ENCODE measurements around the gene FRMD5. TPM values are rescaled to one million over a fixed set of nuclear protein-coding genes. Genes with fewer than 3 reads are reported as not detected.

The FRMD5 gene
- total and polyA plus RNA-seq, 2 donors = 0.32 to 2.9 TPM

- H3K27ac ChIP-seq (ENCODE audit: low read depth) = no peak overlapping the region
- no peak for DNase-seq (ENCODE audit: extremely low spot score)
- 94% methylated on average over 13 of the region's 13 CpGs for WGBS
- no peak overlapping the region for H3K4me3 ChIP-seq (ENCODE audit: low read depth, low read length)
- H3K36me3 ChIP-seq (ENCODE audit: insufficient read depth) = no peaks in the 10 kb centered on the region
- H3K4me1 ChIP-seq (ENCODE audit: insufficient read depth) = no peaks in the 10 kb centered on the region
Observed at GRCh38 chr15:43988900-43989299, 206.2 kb downstream of the FRMD5 start.

GRCh38 chr15:43987924-43988323 lies 207.1 kb downstream of the FRMD5 start:
- H3K4me1 ChIP-seq (ENCODE audit: insufficient read depth) = no peaks in the 10 kb centered on the region

DNA sequence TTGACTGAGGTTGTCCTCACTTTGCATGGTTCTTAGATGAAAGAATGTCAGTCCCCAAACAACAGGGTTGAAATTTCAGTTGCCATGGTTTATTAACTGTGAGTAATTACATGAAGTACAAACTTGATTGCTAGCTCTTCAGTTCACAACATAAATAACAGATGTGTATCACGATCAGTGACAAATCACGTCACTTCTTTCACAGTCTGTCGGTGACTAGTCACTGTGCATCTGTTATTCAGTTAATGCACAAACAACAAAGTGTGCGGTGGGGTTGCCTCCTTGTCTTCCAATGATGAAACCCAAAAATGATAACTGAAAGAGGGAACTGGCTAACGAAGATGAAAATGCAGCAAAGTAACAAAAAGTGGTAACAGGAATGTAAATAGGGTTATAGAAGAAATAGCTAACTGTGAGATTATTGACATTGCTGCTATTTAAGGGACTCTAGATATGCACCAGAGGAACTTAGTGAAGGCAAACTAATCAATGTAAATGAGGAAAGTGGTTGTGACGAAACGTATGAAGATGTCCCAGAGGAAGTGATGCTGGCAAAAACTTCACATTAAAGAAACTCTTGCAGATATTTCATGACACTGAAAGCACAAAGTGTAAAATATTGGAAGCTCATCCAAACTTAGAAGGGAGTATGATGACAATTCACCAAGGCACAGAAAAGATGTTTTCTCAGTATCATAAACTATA lies 208.9 kb downstream of the FRMD5 start:
- Histone ChIP-seq H3K27ac (ENCODE audit: low read depth) (no peak overlapping the region), H3K4me3 (ENCODE audit: low read depth, low read length) (no peak overlapping the region), H3K4me1 (ENCODE audit: insufficient read depth) (no peaks in the 10 kb centered on the region), H3K36me3 (ENCODE audit: insufficient read depth) (no peaks in the 10 kb centered on the region)
- DNase-seq (ENCODE audit: extremely low spot score) = no peak
- 65% methylated on average over 7 of the region's 7 CpGs for WGBS

More at GRCh38 chr15:43987924-43988323, 207.1 kb downstream of the FRMD5 start:
- DNase-seq (ENCODE audit: extremely low spot score) = no peak
- Histone ChIP-seq H3K4me3 (ENCODE audit: low read depth, low read length) (no peak overlapping the region), H3K36me3 (ENCODE audit: insufficient read depth) (no peaks in the 10 kb centered on the region), H3K27ac (ENCODE audit: low read depth) (no peak overlapping the region)
- WGBS = 96% methylated on average over 1 of the region's 1 CpG

GRCh38 chr15:43981576-43981975 lies 213.5 kb downstream of the FRMD5 start:
- no peaks in the 10 kb centered on the region for H3K36me3 ChIP-seq (ENCODE audit: insufficient read depth)
- DNase-seq (ENCODE audit: extremely low spot score) = no peak
- WGBS = 50% methylated on average over 2 of the region's 2 CpGs
- H3K4me1 ChIP-seq (ENCODE audit: insufficient read depth) = no peaks in the 10 kb centered on the region
- H3K27ac ChIP-seq (ENCODE audit: low read depth) = no peak overlapping the region
- no peak overlapping the region for H3K4me3 ChIP-seq (ENCODE audit: low read depth, low read length)

DNA sequence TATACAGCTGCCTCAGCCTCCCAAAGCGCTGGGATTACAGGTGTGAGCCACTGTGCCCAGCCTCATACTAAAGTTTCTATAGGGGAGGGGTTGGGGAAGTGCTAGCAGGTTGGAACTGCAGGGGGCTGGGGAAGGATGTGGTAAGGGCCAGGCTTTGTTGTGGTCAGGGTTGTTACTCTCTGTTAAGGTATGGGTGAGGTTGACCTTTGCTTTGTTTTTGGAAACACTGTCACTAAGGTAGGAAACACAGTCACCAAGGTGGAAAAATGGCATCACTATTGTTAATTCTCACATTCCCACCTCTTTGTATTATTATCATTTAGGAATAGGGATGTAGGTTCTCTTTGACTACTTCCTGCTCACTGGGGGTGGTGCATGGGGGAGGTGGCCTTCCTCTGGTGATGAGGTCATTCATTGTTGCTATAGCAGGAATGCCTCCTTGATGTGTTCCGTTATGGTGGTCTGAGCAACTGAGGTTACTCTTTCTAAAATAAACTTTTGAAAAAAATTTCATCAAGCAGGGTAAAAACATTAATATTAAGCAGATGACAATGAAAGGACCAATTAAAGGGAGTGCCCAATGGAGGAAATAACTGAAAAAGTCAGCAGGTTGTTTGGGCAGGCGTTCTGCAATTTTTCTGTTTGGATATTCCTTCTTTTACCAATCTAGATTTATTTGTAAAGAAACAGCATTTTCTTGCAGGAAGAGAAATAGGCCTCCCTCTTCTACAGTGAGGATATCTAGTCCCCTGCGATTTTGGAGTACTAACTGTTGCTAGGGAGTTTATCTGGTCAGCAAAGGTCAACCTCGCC lies 217.8 kb downstream of the FRMD5 start:
- no peak overlapping the region for H3K4me3 ChIP-seq (ENCODE audit: low read depth, low read length)
- H3K27ac ChIP-seq (ENCODE audit: low read depth) = no peak overlapping the region
- no peak for DNase-seq (ENCODE audit: extremely low spot score)
- H3K4me1 ChIP-seq (ENCODE audit: insufficient read depth) = no peaks in the 10 kb centered on the region
- 83% methylated on average over 5 of the region's 5 CpGs for WGBS
- H3K36me3 ChIP-seq (ENCODE audit: insufficient read depth) = no peaks in the 10 kb centered on the region

- no peak overlapping the region for H3K27ac ChIP-seq (ENCODE audit: low read depth)
- no peaks in the 10 kb centered on the region for H3K4me1 ChIP-seq (ENCODE audit: insufficient read depth)
- H3K4me3 ChIP-seq (ENCODE audit: low read depth, low read length) = no peak overlapping the region
- WGBS = 82% methylated on average over 1 of the region's 1 CpG
- no peaks in the 10 kb centered on the region for H3K36me3 ChIP-seq (ENCODE audit: insufficient read depth)
- DNase-seq (ENCODE audit: extremely low spot score) = no peak
Observed at GRCh38 chr15:43975770-43976169, 219.3 kb downstream of the FRMD5 start.

- Histone ChIP-seq H3K36me3 (ENCODE audit: insufficient read depth) (no peaks in the 10 kb centered on the region), H3K4me3 (ENCODE audit: low read depth, low read length) (no peak overlapping the region), H3K27ac (ENCODE audit: low read depth) (no peak overlapping the region), H3K4me1 (ENCODE audit: insufficient read depth) (no peaks in the 10 kb centered on the region)
- WGBS = 39% methylated on average over 4 of the region's 4 CpGs
- DNase-seq (ENCODE audit: extremely low spot score) = no peak
Observed at GRCh38 chr15:43975326-43975725, 219.7 kb downstream of the FRMD5 start.

- H3K4me3 ChIP-seq (ENCODE audit: low read depth, low read length) = no peak overlapping the region
- no peaks in the 10 kb centered on the region for H3K36me3 ChIP-seq (ENCODE audit: insufficient read depth)
- no peaks in the 10 kb centered on the region for H3K4me1 ChIP-seq (ENCODE audit: insufficient read depth)
- no peak overlapping the region for H3K27ac ChIP-seq (ENCODE audit: low read depth)
- DNase-seq (ENCODE audit: extremely low spot score) = no peak
- 76% methylated on average over 3 of the region's 3 CpGs for WGBS
Observed at GRCh38 chr15:43974852-43975251, 220.2 kb downstream of the FRMD5 start.

DNA sequence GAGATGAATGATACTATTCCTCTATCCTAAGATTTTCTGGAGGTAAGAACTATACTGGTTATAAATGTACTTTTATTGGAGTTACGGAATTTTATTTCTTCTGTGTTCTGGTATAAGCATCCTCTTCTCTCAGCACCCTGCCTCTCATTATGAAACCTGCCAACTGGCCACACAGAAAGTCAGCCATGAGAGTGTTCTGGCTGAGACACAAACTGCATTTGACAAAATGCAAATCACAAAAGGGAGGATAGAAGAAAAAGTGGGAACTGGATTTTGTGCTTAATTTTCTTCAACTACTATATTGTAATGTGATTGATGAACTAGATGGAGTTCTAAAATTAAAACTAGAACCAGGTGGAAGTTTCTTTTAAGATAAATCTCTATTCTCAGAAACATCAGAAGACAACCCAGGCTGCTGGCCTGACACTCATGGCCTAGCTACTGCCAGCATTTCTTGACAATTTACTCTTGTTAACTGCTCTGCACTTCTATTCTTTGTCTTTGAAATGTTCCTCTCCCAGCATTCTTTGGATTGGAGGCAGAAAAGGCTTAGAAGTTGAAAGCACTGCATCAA lies 225.2 kb downstream of the FRMD5 start:
- H3K4me3 ChIP-seq (ENCODE audit: low read depth, low read length) = no peak overlapping the region
- DNase-seq (ENCODE audit: extremely low spot score) = no peak
- WGBS = 89% methylated on average over 1 of the region's 1 CpG
- H3K4me1 ChIP-seq (ENCODE audit: insufficient read depth) = no peaks in the 10 kb centered on the region
- H3K36me3 ChIP-seq (ENCODE audit: insufficient read depth) = no peaks in the 10 kb centered on the region
- H3K27ac ChIP-seq (ENCODE audit: low read depth) = no peak overlapping the region

GRCh38 chr15:43968551-43968950 lies 226.5 kb downstream of the FRMD5 start:
- no peak overlapping the region for H3K27ac ChIP-seq (ENCODE audit: low read depth)
- H3K36me3 ChIP-seq (ENCODE audit: insufficient read depth) = no peaks in the 10 kb centered on the region
- WGBS = 57% methylated on average over 3 of the region's 3 CpGs
- DNase-seq (ENCODE audit: extremely low spot score) = no peak
- H3K4me3 ChIP-seq (ENCODE audit: low read depth, low read length) = no peak overlapping the region
- no peaks in the 10 kb centered on the region for H3K4me1 ChIP-seq (ENCODE audit: insufficient read depth)

DNA sequence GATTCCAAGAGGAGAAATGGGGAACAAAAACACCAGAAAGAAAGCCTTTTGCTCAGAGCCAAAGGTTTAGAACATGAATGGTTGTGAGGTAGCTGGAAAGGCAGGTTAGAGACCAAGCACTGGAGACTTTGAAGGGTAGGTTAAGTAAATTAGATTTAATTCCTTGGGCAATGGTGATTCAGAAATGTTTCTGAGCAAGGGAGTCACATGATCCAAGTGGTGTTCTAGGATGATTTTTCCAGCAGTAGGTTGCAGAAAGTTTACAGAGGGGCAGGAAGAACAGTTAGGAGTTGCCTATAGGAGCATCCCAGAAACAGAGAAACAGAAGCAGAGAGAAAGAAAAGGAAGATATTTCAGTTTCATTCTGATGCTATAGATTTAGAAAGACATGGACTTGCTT lies 228.4 kb downstream of the FRMD5 start:
- Histone ChIP-seq H3K4me3 (ENCODE audit: low read depth, low read length) (no peak overlapping the region), H3K4me1 (ENCODE audit: insufficient read depth) (no peaks in the 10 kb centered on the region), H3K36me3 (ENCODE audit: insufficient read depth) (no peaks in the 10 kb centered on the region), H3K27ac (ENCODE audit: low read depth) (no peak overlapping the region)
- DNase-seq (ENCODE audit: extremely low spot score) = no peak

DNA sequence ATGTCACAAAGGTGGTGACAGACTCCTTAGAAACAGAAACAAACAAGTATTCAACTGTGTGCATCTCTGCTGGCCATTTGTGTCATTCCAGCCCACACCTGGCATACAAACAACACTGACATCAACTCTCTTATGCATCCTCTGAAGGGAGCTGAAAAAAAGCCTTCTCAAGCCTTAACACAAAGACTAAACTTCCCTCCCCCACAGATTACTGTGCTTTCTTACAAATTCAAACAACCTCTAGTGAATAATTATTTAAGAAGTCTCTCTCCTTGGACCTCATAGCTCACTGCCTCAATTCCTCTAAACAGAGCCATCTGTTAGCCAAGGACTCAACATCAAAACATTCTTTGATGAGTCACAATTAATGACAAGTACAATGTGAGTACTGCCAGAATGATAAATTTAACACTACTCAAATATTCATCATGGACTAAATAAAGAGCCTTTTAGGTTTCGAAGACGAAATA lies 236.2 kb downstream of the FRMD5 start:
- no peak overlapping the region for H3K4me3 ChIP-seq (ENCODE audit: low read depth, low read length)
- WGBS = 77% methylated on average over 2 of the region's 2 CpGs
- no peak for DNase-seq (ENCODE audit: extremely low spot score)
- H3K27ac ChIP-seq (ENCODE audit: low read depth) = no peak overlapping the region
- H3K36me3 ChIP-seq (ENCODE audit: insufficient read depth) = no peaks in the 10 kb centered on the region
- H3K4me1 ChIP-seq (ENCODE audit: insufficient read depth) = no peaks in the 10 kb centered on the region

DNA sequence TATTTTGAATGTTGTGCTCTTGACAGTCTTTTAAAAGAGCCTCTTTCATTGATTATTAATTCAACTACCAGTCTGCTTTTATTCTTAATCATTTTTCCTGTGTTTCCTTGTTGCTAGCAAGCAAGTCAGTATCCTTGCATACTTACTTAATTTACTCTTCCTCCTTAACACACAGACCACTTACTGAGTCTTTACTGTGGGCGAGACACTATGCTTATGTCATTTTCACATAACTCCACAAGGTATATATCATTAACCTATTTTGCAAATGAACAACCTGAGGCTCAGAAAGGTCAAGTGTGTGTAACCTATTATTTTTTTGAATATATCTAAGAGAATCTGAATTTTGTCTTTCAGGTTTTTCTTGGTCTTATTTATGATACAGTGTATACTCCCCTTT lies 237.3 kb downstream of the FRMD5 start:
- 89% methylated on average over 1 of the region's 1 CpG for WGBS
- Histone ChIP-seq H3K4me3 (ENCODE audit: low read depth, low read length) (no peak overlapping the region), H3K27ac (ENCODE audit: low read depth) (no peak overlapping the region), H3K4me1 (ENCODE audit: insufficient read depth) (no peaks in the 10 kb centered on the region), H3K36me3 (ENCODE audit: insufficient read depth) (no peaks in the 10 kb centered on the region)
- no peak for DNase-seq (ENCODE audit: extremely low spot score)

DNA sequence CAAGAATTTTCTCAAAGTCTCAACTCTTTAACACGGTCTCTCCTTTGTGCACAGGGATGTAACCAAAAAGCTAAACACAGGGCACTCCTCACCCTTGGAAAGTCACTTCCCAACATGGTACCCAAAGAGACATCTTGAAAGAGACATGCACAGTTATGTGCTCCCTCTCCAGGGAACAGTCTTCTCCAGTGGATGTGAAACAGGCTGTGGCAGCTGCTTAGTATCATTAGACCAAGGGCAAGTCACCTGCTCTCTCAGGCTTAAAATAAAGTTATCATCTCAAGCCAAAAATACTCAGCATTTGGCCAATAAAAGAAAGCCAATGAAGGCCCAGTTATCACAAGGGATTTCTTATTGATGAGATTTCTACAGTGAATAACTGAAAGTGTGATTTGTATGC lies 239.9 kb downstream of the FRMD5 start:
- no peak overlapping the region for H3K4me3 ChIP-seq (ENCODE audit: low read depth, low read length)
- DNase-seq (ENCODE audit: extremely low spot score) = no peak
- H3K4me1 ChIP-seq (ENCODE audit: insufficient read depth) = no peaks in the 10 kb centered on the region
- H3K27ac ChIP-seq (ENCODE audit: low read depth) = no peak overlapping the region
- H3K36me3 ChIP-seq (ENCODE audit: insufficient read depth) = no peaks in the 10 kb centered on the region
- WGBS = 89% methylated on average over 1 of the region's 1 CpG
